ENCODE measurements around the gene SLC2A9. TPM values are rescaled to one million over a fixed set of nuclear protein-coding genes. Genes with fewer than 3 reads are reported as not detected.
"Not testable (repeated sequence)": the region's sequence is repeated elsewhere in the genome, so short reads cannot be mapped to it uniquely, and the experiment has no call there.

The SLC2A9 gene
- total RNA-seq, 6 donors from 2014 or later = 5.4 to 25.1 (median 13.0) TPM

DNA sequence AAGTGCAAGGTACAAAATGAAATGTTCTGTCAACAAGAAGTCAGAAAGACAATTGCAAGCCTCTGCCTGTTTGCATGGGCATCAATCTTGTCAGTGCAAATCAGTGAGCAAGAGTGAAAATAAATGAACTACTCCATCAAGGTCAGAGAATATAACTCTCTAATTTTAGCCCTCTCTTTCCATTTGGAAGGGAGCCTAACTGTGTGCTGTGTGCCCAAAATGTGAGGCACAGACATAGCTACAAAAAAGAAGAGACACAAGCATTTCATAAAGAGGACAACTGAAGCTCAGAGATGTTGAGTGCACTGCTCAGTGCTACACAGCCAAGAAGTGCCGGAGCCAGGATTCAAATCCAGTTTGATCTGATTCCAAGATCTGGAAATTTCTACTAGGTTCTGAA lies 114.3 kb downstream of the SLC2A9 start:
- H3K27me3 ChIP-seq = no peaks in the 10 kb centered on the region
- TF ChIP-seq CTCF (IDR thresholded peaks at IDR 0.05) (no peak), POLR2A (IDR thresholded peaks at IDR 0.05) (no peak), EP300 (IDR thresholded peaks at IDR 0.05) (no peak)
- no peaks in the 10 kb centered on the region for H3K4me1 ChIP-seq
- H3K4me3 ChIP-seq = no peak overlapping the region
- no peaks in the 10 kb centered on the region for H3K9me3 ChIP-seq
- no peak for ATAC-seq (ENCODE audit: low FRiP score in 2 of 2)
- H3K36me3 ChIP-seq = no peaks in the 10 kb centered on the region
- no peak overlapping the region for H3K27ac ChIP-seq
- no peak for DNase-seq
- WGBS, 2 donors = 94 to 100% methylated on average over 1 of the region's 1 CpG

DNA sequence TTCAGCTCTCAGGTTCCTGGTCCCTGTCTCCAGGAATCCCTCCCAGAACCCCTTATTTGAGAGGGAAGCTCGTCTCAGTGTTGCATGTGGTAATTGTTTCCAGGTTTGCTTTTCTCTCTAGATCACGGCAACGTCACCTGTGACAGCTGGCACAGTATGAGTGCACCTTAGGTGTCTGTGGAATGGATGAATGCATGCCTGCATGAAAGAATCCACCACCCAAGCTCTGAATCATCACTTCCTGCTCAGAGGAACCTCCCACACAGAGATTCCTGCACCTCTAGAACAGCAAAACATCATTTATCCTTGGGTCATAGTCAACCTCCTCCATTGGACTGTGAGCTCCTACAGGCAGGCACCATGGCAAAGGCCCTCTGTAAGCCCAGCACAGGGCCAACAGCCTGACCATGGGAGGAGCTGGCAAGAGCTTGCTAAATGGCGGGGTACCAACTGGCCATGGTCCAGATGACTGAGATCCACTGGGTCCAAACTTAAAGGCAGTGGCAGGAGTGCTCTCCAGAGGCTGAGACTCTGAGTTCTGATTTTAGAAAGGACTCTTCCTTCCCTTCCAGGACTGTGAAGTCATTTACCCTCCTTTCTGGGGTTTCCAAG lies 116.2 kb downstream of the SLC2A9 start:
- ATAC-seq (ENCODE audit: low FRiP score in 2 of 2) (no peak), DNase-seq (no peak)
- WGBS, 2 donors = 88 to 90% methylated on average over 4 of the region's 4 CpGs
- H3K4me1 ChIP-seq = no peaks in the 10 kb centered on the region
- no peak overlapping the region for H3K4me3 ChIP-seq
- no peak for TF ChIP-seq POLR2AphosphoS5 (IDR thresholded peaks at IDR 0.05)
- TF ChIP-seq EP300 (IDR thresholded peaks at IDR 0.05) = no peak
- TF ChIP-seq CTCF (IDR thresholded peaks at IDR 0.05) = no peak
- no peak for TF ChIP-seq POLR2A (IDR thresholded peaks at IDR 0.05)
- no peaks in the 10 kb centered on the region for H3K27me3 ChIP-seq
- no peak overlapping the region for H3K27ac ChIP-seq
- no peaks in the 10 kb centered on the region for H3K36me3 ChIP-seq
- H3K9me3 ChIP-seq = no peaks in the 10 kb centered on the region

GRCh38 chr4:9903317-9903716 lies 118.0 kb downstream of the SLC2A9 start:
- Histone ChIP-seq H3K27me3 (no peaks in the 10 kb centered on the region), H3K4me3 (no peak overlapping the region), H3K27ac (no peak overlapping the region), H3K9me3 (no peaks in the 10 kb centered on the region), H3K36me3 (no peaks in the 10 kb centered on the region), H3K4me1 (no peaks in the 10 kb centered on the region)
- no peak for ATAC-seq (ENCODE audit: low FRiP score in 2 of 2)
- 87 to 88% methylated on average over 3 of the region's 3 CpGs for WGBS, 2 donors
- TF ChIP-seq POLR2A (IDR thresholded peaks at IDR 0.05) = no peak
- TF ChIP-seq EP300 (IDR thresholded peaks at IDR 0.05) = no peak
- TF ChIP-seq CTCF (IDR thresholded peaks at IDR 0.05) = no peak
- no peak for TF ChIP-seq POLR2AphosphoS5 (IDR thresholded peaks at IDR 0.05)
- no peak for DNase-seq

DNA sequence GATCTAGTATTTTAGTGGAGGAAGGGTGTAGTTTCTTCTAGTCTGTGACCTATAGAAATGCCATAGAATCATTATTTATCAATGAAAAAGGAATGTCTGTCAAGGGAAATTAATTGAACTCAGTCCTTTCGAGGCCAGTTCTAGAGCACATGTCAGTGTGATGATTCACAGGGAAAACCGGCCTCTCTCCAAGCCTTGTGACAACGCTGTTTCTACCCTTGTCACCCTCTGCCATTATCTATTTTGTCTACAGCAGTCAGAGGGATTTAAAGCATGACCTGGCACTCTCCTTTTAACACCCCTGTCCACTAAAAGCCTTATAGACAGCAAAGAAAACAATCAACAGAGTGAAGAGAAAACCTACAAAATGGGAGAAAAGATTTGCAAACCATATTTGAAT lies 120.0 kb downstream of the SLC2A9 start:
- no peak for DNase-seq
- Histone ChIP-seq H3K4me1 (no peaks in the 10 kb centered on the region), H3K4me3 (no peak overlapping the region), H3K36me3 (no peaks in the 10 kb centered on the region), H3K27me3 (no peaks in the 10 kb centered on the region), H3K27ac (no peak overlapping the region), H3K9me3 (no peaks in the 10 kb centered on the region)
- ATAC-seq (ENCODE audit: low FRiP score in 2 of 2) = no peak
- no peak for TF ChIP-seq POLR2A (IDR thresholded peaks at IDR 0.05)
- WGBS, 2 donors = 60 to 69% methylated on average over 3 of the region's 3 CpGs

GRCh38 chr4:9900633-9901032 lies 120.7 kb downstream of the SLC2A9 start:
- not testable (repeated sequence) for H3K27ac ChIP-seq; H3K36me3 ChIP-seq; ATAC-seq (ENCODE audit: low FRiP score in 2 of 2); H3K4me3 ChIP-seq; H3K27me3 ChIP-seq; DNase-seq; H3K4me1 ChIP-seq; H3K9me3 ChIP-seq
- WGBS, 2 donors = 48 to 75% methylated on average over 4 of the region's 4 CpGs

DNA sequence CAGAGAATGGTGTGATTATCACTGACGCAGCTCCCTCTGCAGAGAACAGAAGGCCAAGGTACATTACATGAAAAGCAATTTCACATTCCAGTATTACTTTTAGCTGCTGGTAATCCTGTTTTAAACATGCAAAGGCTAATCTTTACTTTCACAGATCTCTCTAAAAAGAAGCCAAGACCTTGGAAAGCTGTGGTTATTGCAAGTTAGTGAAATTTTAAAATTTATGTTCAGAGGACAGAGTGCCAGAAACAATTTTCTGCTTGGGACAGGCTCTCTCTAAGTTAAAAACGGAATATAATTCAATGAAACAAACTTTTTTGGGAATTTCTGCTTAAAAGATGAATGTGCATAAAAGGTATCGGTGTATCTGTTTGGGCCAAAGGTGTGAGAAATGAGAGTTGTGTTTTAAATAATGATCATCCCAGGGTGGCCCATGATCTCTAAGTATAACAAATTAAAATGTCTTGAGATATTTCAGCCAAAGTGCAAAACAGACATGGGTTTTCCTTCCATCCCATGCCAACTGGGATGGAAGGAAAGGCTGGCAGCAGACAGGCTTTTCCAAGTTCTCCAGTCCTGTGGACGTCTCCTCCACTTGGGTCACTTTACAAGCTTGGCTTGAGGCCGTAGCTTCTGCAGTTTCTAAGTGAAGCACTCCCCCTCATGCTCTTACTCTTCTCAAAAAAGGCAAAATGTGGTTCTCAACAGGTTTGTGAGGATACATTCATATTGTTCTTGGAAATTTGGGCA lies 121.8 kb downstream of the SLC2A9 start:
- no peak for DNase-seq
- H3K27ac ChIP-seq = no peak overlapping the region
- WGBS, 2 donors = 83 to 84% methylated on average over 5 of the region's 5 CpGs
- no peak for ATAC-seq (ENCODE audit: low FRiP score in 2 of 2)
- H3K27me3 ChIP-seq = no peaks in the 10 kb centered on the region
- no peaks in the 10 kb centered on the region for H3K4me1 ChIP-seq
- TF ChIP-seq POLR2A (IDR thresholded peaks at IDR 0.05) = no peak
- no peak for TF ChIP-seq POLR2AphosphoS5 (IDR thresholded peaks at IDR 0.05)
- no peak for TF ChIP-seq EP300 (IDR thresholded peaks at IDR 0.05)
- TF ChIP-seq CTCF (IDR thresholded peaks at IDR 0.05) = no peak
- H3K9me3 ChIP-seq = no peaks in the 10 kb centered on the region
- H3K4me3 ChIP-seq = no peak overlapping the region
- no peaks in the 10 kb centered on the region for H3K36me3 ChIP-seq
